A549 (cell line): ENCODE results near the gene FAM107B. TPM values are rescaled to one million over a fixed set of nuclear protein-coding genes. Genes with fewer than 3 reads are reported as not detected.

Experiments used
- ATAC-seq, 2 experiments: fragments of 200-7000 bp in 1 of 2; fragments of >200 bp in 1 of 2; cut with Nextera tagmentation in 1 of 2; cut with Tn5 transposase in 1 of 2; 3 replicates each; pipeline versions ENCODE4 v1.8.0 to v1.9.1; 2018 to 2020; ENCODE audit warnings: mild to moderate bottlenecking in 1 of 2, moderate library complexity in 1 of 2
- CTCF ChIA-PET: fragments of 300-600 bp; sonication (Branson Sonifier 250); formaldehyde crosslinking; extraction: SDS; loops from one replicate; lab custom pipeline; 2021; ENCODE audit warnings: antibody characterized with exemption, inconsistent platforms; lab: Yijun Ruan, JAX
- POLR2A ChIA-PET: fragments of 350-600 bp; formaldehyde crosslinking; extraction: SDS; loops from one replicate; lab custom pipeline; 2021; ENCODE audit warnings: antibody characterized with exemption, inconsistent platforms; lab: Yijun Ruan, JAX
- DNase-seq, 2 experiments: peaks; one replicate each; pipeline versions ENCODE4 v3.0.0 to v3.0.0-alpha.2; 2011 to 2016; ENCODE audit warnings: low read depth in 1 of 2, low spot score in 1 of 2
- FAIRE-seq: peaks from 2 replicates; lab custom pipeline; 2011; peaks lifted over from hg19 to GRCh38; lab: Jason Lieb, UNC
- H3K27ac ChIP-seq, 2 experiments: fragments of >200 bp; sonication (Bioruptor Twin); formaldehyde crosslinking; 3 replicates each; pipeline ENCODE4 v1.5.1; 2016 to 2017
- H3K4me1 ChIP-seq: fragments of >200 bp; sonication (Bioruptor Twin); formaldehyde crosslinking; 3 replicates; pipeline ENCODE4 v1.6.1; 2016
- H3K4me2 ChIP-seq: fragments of >200 bp; sonication (Bioruptor Twin); formaldehyde crosslinking; 3 replicates; pipeline ENCODE4 v1.6.1; 2016
- H3K4me3 ChIP-seq: fragments of >200 bp; sonication (Bioruptor Twin); formaldehyde crosslinking; 3 replicates; pipeline ENCODE4 v1.5.1; 2016
- H3K9me3 ChIP-seq: fragments of >200 bp; sonication (Bioruptor Twin); formaldehyde crosslinking; 3 replicates; pipeline ENCODE4 v1.6.1; 2016
- ATOH8 ChIP-seq: fragments of 250-450 bp; sonication (Bioruptor Pico); IDR thresholded peaks from 2 replicates; pipeline ENCODE4 v1.5.0; 2020; ENCODE audit warnings: low read depth, mild to moderate bottlenecking, moderate library complexity
- BHLHE40 ChIP-seq: IDR thresholded peaks from 2 replicates; pipeline ENCODE4 v1.6.1; 2012; ENCODE audit warnings: low read depth, low read length, inconsistent platforms
- ELK1 ChIP-seq: fragments of 150-350 bp; IDR thresholded peaks from 2 replicates; pipeline ENCODE4 v1.6.1; 2014; ENCODE audit warnings: low read depth, mild to moderate bottlenecking, low read length
- HDAC2 ChIP-seq: fragments of 200-600 bp; sonication (generic); IDR thresholded peaks from 2 replicates; pipeline ENCODE4 v1.6.1; 2016
- HES2 ChIP-seq: fragments of >200 bp; sonication (Bioruptor Twin); formaldehyde crosslinking; IDR thresholded peaks from 2 replicates; pipeline ENCODE4 v1.6.1; 2016
- HEYL ChIP-seq: fragments of 250-450 bp; sonication (Bioruptor Pico); IDR thresholded peaks from 2 replicates; pipeline ENCODE4 v1.8.0; 2021; ENCODE audit warnings: mild to moderate bottlenecking, moderate library complexity
- HOXA7 ChIP-seq: fragments of 250-450 bp; sonication (Bioruptor Pico); IDR thresholded peaks from 2 replicates; pipeline ENCODE4 v1.5.0; 2020; ENCODE audit warnings: mild to moderate bottlenecking, moderate library complexity
- KDM1A ChIP-seq: fragments of 200-600 bp; sonication (generic); IDR thresholded peaks from 2 replicates; pipeline ENCODE4 v1.6.1; 2016; ENCODE audit warnings: low read depth, mild to moderate bottlenecking
- MAFK ChIP-seq: fragments of 450-650 bp; IDR thresholded peaks from 2 replicates; pipeline ENCODE4 v1.6.1; 2014; ENCODE audit not compliant: partially characterized antibody
- NPAS2 ChIP-seq: fragments of 250-450 bp; sonication (Bioruptor Pico); IDR thresholded peaks from 2 replicates; pipeline ENCODE4 v1.8.0; 2022; ENCODE audit warnings: mild to moderate bottlenecking, moderate library complexity, borderline replicate concordance
- PHF8 ChIP-seq: fragments of 200-600 bp; sonication (generic); IDR thresholded peaks from 2 replicates; pipeline ENCODE4 v1.6.1; 2016; ENCODE audit warnings: low read depth, mild to moderate bottlenecking, antibody characterized with exemption, moderate library complexity, borderline replicate concordance
- POLR2AphosphoS2 ChIP-seq: conservative IDR thresholded peaks from 2 replicates; pipeline ENCODE4 v1.6.1; 2012; ENCODE audit warnings: low read length, improper control_type of control experiment, inconsistent platforms
- REST ChIP-seq: fragments of 200-600 bp; sonication (generic); IDR thresholded peaks from 2 replicates; pipeline ENCODE4 v1.6.1; 2016; ENCODE audit warnings: antibody characterized with exemption, mild to moderate bottlenecking, moderate library complexity
- RFX5 ChIP-seq: fragments of 450-650 bp; IDR thresholded peaks from 2 replicates; pipeline ENCODE4 v1.7.1; 2014; ENCODE audit warnings: antibody characterized with exemption, mild to moderate bottlenecking, moderate library complexity
- TP53 ChIP-seq: fragments of 250-450 bp; sonication (Bioruptor Pico); IDR thresholded peaks from 2 replicates; pipeline ENCODE4 v1.5.0; 2021; ENCODE audit warnings: mild to moderate bottlenecking, moderate library complexity
- ZFP36 ChIP-seq: fragments of 450-650 bp; IDR thresholded peaks from 2 replicates; pipeline ENCODE4 v1.6.1; 2014; ENCODE audit warnings: borderline replicate concordance; ENCODE audit not compliant: partially characterized antibody
- ZNF302 ChIP-seq: fragments of 250-450 bp; sonication (Bioruptor Pico); IDR thresholded peaks from 2 replicates; pipeline ENCODE4 v1.9.0; 2021; ENCODE audit warnings: inconsistent platforms, mild to moderate bottlenecking, moderate library complexity
- WGBS: methylation state at CpG from one replicate; pipeline ENCODE4 v1.1.6; 2017; ENCODE audit errors: missing lambda C conversion rate; 5-methylcytosine and 5-hydroxymethylcytosine counted together
- polyA plus RNA-seq, 4 experiments: library from polyadenylated mRNA; depleted of rRNA in 3 of 4; stranded (reverse); fragments of >200 nt; fragmentation: RNase III in 1 of 4; extraction: RNeasy Plus Mini Kit Qiagen cat#74134 plus additional on column Dnase treatment in 1 of 4; gene quantifications; 2 replicates in 3 of 4; 3 replicates in 1 of 4; pipeline ENCODE4 v1.2.3, GENCODE V29; 2011 to 2017
- TF ChIP-seq, protein P1 (sequence below): IDR thresholded peaks from 2 replicates; pipeline ENCODE4 v1.6.1; 2012; ENCODE audit warnings: low read depth, borderline replicate concordance

FAM107B gene
- polyA plus RNA-seq, 2 of the 4 experiments (the other 2 are of a cell fraction) = 99.9 to 173 TPM

GRCh38 chr10:14547816-14548215 lies 226.9 kb downstream of the FAM107B start:
- Histone ChIP-seq H3K4me2 (no peak overlapping the region), H3K27ac (no peak overlapping the region), H3K4me3 (no peak overlapping the region), H3K4me1 (peaks cover 71% of the 10 kb centered on the region), H3K9me3 (no peaks in the 10 kb centered on the region)
- DNase-seq (no peak), FAIRE-seq (no peak), ATAC-seq (peak in 1 of 2 experiments; percentile 29; a peak in 3 of 6 replicates)
- ChIA-PET CTCF (interaction anchor here (0.9 to 4.8 kb wide), 7 partner anchors 8 to 276 kb away, joined by 3 to 32 read pairs (median 3); no protein-coding TSS in a partner anchor), POLR2A (interaction anchor here (1.4 kb wide), 1 partner anchor 290 kb away, joined by 3 read pairs; the partner anchor contains the start of gene CDNF)
- WGBS = 96% methylated on average over 9 of the region's 9 CpGs
- TF ChIP-seq POLR2AphosphoS2 = no peak
- no peak for TF ChIP-seq REST
- TF ChIP-seq, protein P1, sequence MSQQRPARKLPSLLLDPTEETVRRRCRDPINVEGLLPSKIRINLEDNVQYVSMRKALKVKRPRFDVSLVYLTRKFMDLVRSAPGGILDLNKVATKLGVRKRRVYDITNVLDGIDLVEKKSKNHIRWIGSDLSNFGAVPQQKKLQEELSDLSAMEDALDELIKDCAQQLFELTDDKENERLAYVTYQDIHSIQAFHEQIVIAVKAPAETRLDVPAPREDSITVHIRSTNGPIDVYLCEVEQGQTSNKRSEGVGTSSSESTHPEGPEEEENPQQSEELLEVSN = no peak
- TF ChIP-seq BHLHE40 = no peak
- no peak for TF ChIP-seq ZNF302 (CRISPR knock-in tag)
- no peak for TF ChIP-seq NPAS2 (CRISPR knock-in tag)
- no peak for TF ChIP-seq RFX5
- TF ChIP-seq ATOH8 = no peak
- TF ChIP-seq PHF8 = no peak
- no peak for TF ChIP-seq ELK1
- no peak for TF ChIP-seq HEYL (CRISPR knock-in tag)
- no peak for TF ChIP-seq TP53 (CRISPR knock-in tag)
- TF ChIP-seq HDAC2 = no peak
- TF ChIP-seq HOXA7 (CRISPR knock-in tag) = no peak
- no peak for TF ChIP-seq ZFP36
- TF ChIP-seq HES2 = no peak

DNA sequence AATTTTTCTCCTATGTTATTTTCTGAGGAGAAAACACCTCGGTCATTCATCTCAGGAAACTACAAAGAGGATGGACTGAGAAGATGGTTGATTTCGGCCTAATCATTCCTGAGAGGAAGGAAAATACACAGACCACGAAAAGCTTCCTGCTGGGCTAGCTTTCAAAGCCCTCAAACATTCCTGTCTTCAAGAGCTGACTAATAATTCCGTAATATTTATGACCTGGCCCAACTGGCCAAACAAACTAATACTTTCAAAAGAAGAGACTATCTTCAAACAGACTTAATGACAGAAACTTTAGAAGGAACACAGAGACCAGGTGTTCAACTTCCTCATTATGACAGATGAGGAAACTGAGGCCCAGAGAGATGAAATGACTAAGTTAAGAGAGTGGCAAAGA lies 228.9 kb downstream of the FAM107B start:
- H3K27ac ChIP-seq = peak overlapping the region in 1 of 2 experiments; percentile 61; a peak in 3 of 6 replicates
- TF ChIP-seq MAFK (no peak), KDM1A (no peak), RFX5 (no peak), REST (no peak)
- H3K4me3 ChIP-seq = no peak overlapping the region
- ATAC-seq (0 out of 6 replicates have a peak, but pooled peaks of 1 of the 2 experiments have one; percentile 11), DNase-seq (no peak), FAIRE-seq (peak; percentile 32)
- 39% methylated on average over 4 of the region's 4 CpGs for WGBS
- peaks cover 59% of the 10 kb centered on the region for H3K4me1 ChIP-seq
- ChIA-PET CTCF (interaction anchor here (0.9 to 4.8 kb wide), 5 partner anchors 10 to 426 kb away, joined by 3 to 32 read pairs (median 6); no protein-coding TSS in a partner anchor), POLR2A (no interaction called here)
- no peaks in the 10 kb centered on the region for H3K9me3 ChIP-seq
- H3K4me2 ChIP-seq = peak overlapping the region; percentile 44
